HUES6 (cell line): ENCODE measurements around the gene CENPN.
A peak's percentile ranks its signal among the peaks of the same experiment; 100 is the strongest.

Source experiments
- H3K27ac ChIP-seq: 2 replicates; pipeline ENCODE4 v1.7.0; 2013; ENCODE audit warnings: low read depth, mild to moderate bottlenecking, low read length, inconsistent platforms
- H3K27me3 ChIP-seq: 2 replicates; pipeline ENCODE4 v1.6.1; 2013; ENCODE audit warnings: low read length; ENCODE audit not compliant: control insufficient read depth, insufficient read depth
- H3K36me3 ChIP-seq: 2 replicates; pipeline ENCODE4 v1.6.1; 2013; ENCODE audit warnings: low read length; ENCODE audit not compliant: control insufficient read depth, insufficient read depth
- H3K4me1 ChIP-seq: 2 replicates; pipeline ENCODE4 v1.6.1; 2013; ENCODE audit warnings: low read length; ENCODE audit not compliant: control insufficient read depth, insufficient read depth
- H3K4me3 ChIP-seq: 2 replicates; pipeline ENCODE4 v1.5.1; 2013; ENCODE audit warnings: low read depth, low read length
- H3K9ac ChIP-seq: one replicate; pipeline ENCODE4 v1.6.1; 2013; ENCODE audit warnings: mild to moderate bottlenecking, low read length
- H3K9me3 ChIP-seq: 2 replicates; pipeline ENCODE4 v1.6.1; 2013; ENCODE audit warnings: low read depth, low read length; ENCODE audit not compliant: control insufficient read depth, insufficient read depth

CENPN gene

GRCh38 chr16:80991792-80992430, 15.1 kb upstream of the CENPN start:
- no peak overlapping the region for H3K9ac ChIP-seq
- H3K27ac ChIP-seq: no peak overlapping the region
- no peaks in the 10 kb centered on the region for H3K9me3 ChIP-seq
- peaks cover 18% of the 10 kb centered on the region for H3K4me1 ChIP-seq
- H3K27me3 ChIP-seq: no peaks in the 10 kb centered on the region
- no peak overlapping the region for H3K4me3 ChIP-seq
- peaks cover 9% of the 10 kb centered on the region for H3K36me3 ChIP-seq

- no peak overlapping the region for H3K27ac ChIP-seq
- no peak overlapping the region for H3K4me3 ChIP-seq
Observed at GRCh38 chr16:80992676-80993293, 14.2 kb upstream of the CENPN start.

GRCh38 chr16:80993307-80993706, 13.7 kb upstream of the CENPN start:
- Histone ChIP-seq H3K36me3 (peaks cover 9% of the 10 kb centered on the region), H3K9me3 (no peaks in the 10 kb centered on the region), H3K4me1 (peaks cover 4% of the 10 kb centered on the region), H3K9ac (no peak overlapping the region), H3K27ac (peak overlapping the region; percentile 39; the same call in 1 of the 2 replicates), H3K4me3 (no peak overlapping the region), H3K27me3 (no peaks in the 10 kb centered on the region)

More at GRCh38 chr16:80992676-80993293, 14.2 kb upstream of the CENPN start:
- Histone ChIP-seq H3K36me3 (peaks cover 9% of the 10 kb centered on the region), H3K9me3 (no peaks in the 10 kb centered on the region), H3K4me1 (peaks cover 9% of the 10 kb centered on the region), H3K9ac (no peak overlapping the region), H3K27me3 (no peaks in the 10 kb centered on the region)

GRCh38 chr16:80993834-80994233, 13.2 kb upstream of the CENPN start:
- Histone ChIP-seq H3K27me3 (no peaks in the 10 kb centered on the region), H3K27ac (peak overlapping the region; percentile 39; the same call in 1 of the 2 replicates), H3K36me3 (peaks cover 9% of the 10 kb centered on the region), H3K4me3 (no peak overlapping the region), H3K9ac (no peak overlapping the region), H3K4me1 (peaks cover 1% of the 10 kb centered on the region; the same call in 1 of the 2 replicates), H3K9me3 (no peaks in the 10 kb centered on the region)

GRCh38 chr16:80994451-80994850, 12.6 kb upstream of the CENPN start:
- Histone ChIP-seq H3K9me3 (no peaks in the 10 kb centered on the region), H3K27ac (no peak overlapping the region), H3K9ac (no peak overlapping the region), H3K27me3 (no peaks in the 10 kb centered on the region), H3K36me3 (peaks cover 9% of the 10 kb centered on the region), H3K4me1 (no peaks in the 10 kb centered on the region; the same call in 1 of the 2 replicates), H3K4me3 (no peak overlapping the region)

GRCh38 chr16:80996688-80997138, 10.3 kb upstream of the CENPN start:
- Histone ChIP-seq H3K27ac (no peak overlapping the region), H3K36me3 (peaks cover 2% of the 10 kb centered on the region; the same call in 1 of the 2 replicates), H3K4me1 (no peaks in the 10 kb centered on the region; the same call in 1 of the 2 replicates), H3K4me3 (no peak overlapping the region), H3K27me3 (no peaks in the 10 kb centered on the region), H3K9me3 (no peaks in the 10 kb centered on the region), H3K9ac (no peak overlapping the region)

GRCh38 chr16:80997139-80997798, 9.7 kb upstream of the CENPN start:
- H3K27me3 ChIP-seq: no peaks in the 10 kb centered on the region
- no peaks in the 10 kb centered on the region for H3K36me3 ChIP-seq
- H3K4me1 ChIP-seq: no peaks in the 10 kb centered on the region; the same call in 1 of the 2 replicates
- no peak overlapping the region for H3K9ac ChIP-seq
- no peak overlapping the region for H3K4me3 ChIP-seq
- no peaks in the 10 kb centered on the region for H3K9me3 ChIP-seq
- no peak overlapping the region for H3K27ac ChIP-seq

- Histone ChIP-seq H3K27ac (no peak overlapping the region), H3K9ac (no peak overlapping the region), H3K4me3 (no peak overlapping the region), H3K27me3 (no peaks in the 10 kb centered on the region), H3K4me1 (no peaks in the 10 kb centered on the region; the same call in 1 of the 2 replicates), H3K36me3 (no peaks in the 10 kb centered on the region), H3K9me3 (no peaks in the 10 kb centered on the region)
Observed at GRCh38 chr16:80997964-80998620, 8.9 kb upstream of the CENPN start.

- peaks cover 3% of the 10 kb centered on the region; the same call in 1 of the 2 replicates for H3K4me1 ChIP-seq
- no peak overlapping the region for H3K4me3 ChIP-seq
- H3K9ac ChIP-seq: no peak overlapping the region
- H3K9me3 ChIP-seq: no peaks in the 10 kb centered on the region
- H3K27ac ChIP-seq: no peak overlapping the region
- no peaks in the 10 kb centered on the region for H3K36me3 ChIP-seq
- H3K27me3 ChIP-seq: no peaks in the 10 kb centered on the region
Observed at GRCh38 chr16:81000873-81001272, 6.1 kb upstream of the CENPN start.

- Histone ChIP-seq H3K27me3 (no peaks in the 10 kb centered on the region), H3K9ac (no peak overlapping the region), H3K4me1 (peaks cover 3% of the 10 kb centered on the region; the same call in 1 of the 2 replicates), H3K4me3 (no peak overlapping the region), H3K36me3 (no peaks in the 10 kb centered on the region), H3K27ac (no peak overlapping the region), H3K9me3 (no peaks in the 10 kb centered on the region)
Observed at GRCh38 chr16:81001330-81001729, 5.7 kb upstream of the CENPN start.
